DMS114 treated with DMSO at 0.1 percent for 48 hours (cell line): Measurements from ENCODE around the gene LIPJ.

Experiments
- DNase-seq: peaks from one replicate; lab custom pipeline; 2025; ENCODE audit not compliant: unreplicated experiment; lab: John Stamatoyannopoulos, UW

LIPJ gene

GRCh38 chr10:88586462-88586861 lies at the start of gene LIPJ:
TSS of gene LIPJ (plus strand) at chr10:88586762. CDS start at chr10:88590688, 3,926 bp downstream.
- no peak for DNase-seq

- DNase-seq: no peak
Observed at GRCh38 chr10:88537322-88537721, 49.2 kb upstream of the LIPJ start.

- DNase-seq: no peak
Observed at GRCh38 chr10:88538048-88538447, 48.5 kb upstream of the LIPJ start.

- DNase-seq: no peak
Observed at GRCh38 chr10:88540351-88540750, 46.2 kb upstream of the LIPJ start.

GRCh38 chr10:88541116-88541626 lies 45.4 kb upstream of the LIPJ start:
- DNase-seq: no peak

- no peak for DNase-seq
Observed at GRCh38 chr10:88542522-88542921, 44.0 kb upstream of the LIPJ start.

- DNase-seq: no peak
Observed at GRCh38 chr10:88544140-88544870, 42.3 kb upstream of the LIPJ start.

GRCh38 chr10:88545359-88545758 lies 41.2 kb upstream of the LIPJ start:
- DNase-seq: no peak

GRCh38 chr10:88546497-88546896 lies 40.1 kb upstream of the LIPJ start:
- no peak for DNase-seq

- no peak for DNase-seq
Observed at GRCh38 chr10:88551246-88551645, 35.3 kb upstream of the LIPJ start.

- DNase-seq: peak; percentile 38
Observed at GRCh38 chr10:88553116-88553752, 33.3 kb upstream of the LIPJ start.

- DNase-seq: no peak
Observed at GRCh38 chr10:88555190-88555908, 31.2 kb upstream of the LIPJ start.

- DNase-seq: no peak
Observed at GRCh38 chr10:88557256-88557655, 29.3 kb upstream of the LIPJ start.

- DNase-seq: no peak
Observed at GRCh38 chr10:88557658-88558057, 28.9 kb upstream of the LIPJ start.

- DNase-seq: no peak
Observed at GRCh38 chr10:88562152-88562551, 24.4 kb upstream of the LIPJ start.

GRCh38 chr10:88565072-88565471 lies 21.5 kb upstream of the LIPJ start:
- DNase-seq: peak; percentile 28

- no peak for DNase-seq
Observed at GRCh38 chr10:88582411-88582805, 4.2 kb upstream of the LIPJ start.

- peak; percentile 20 for DNase-seq
Observed at GRCh38 chr10:88582806-88583583, 3.6 kb upstream of the LIPJ start, which contains the start of gene RNLS. TSS of gene RNLS (minus strand) at chr10:88583318.

GRCh38 chr10:88583584-88583957 lies 3.0 kb upstream of the LIPJ start:
- DNase-seq: no peak

- no peak for DNase-seq
Observed at GRCh38 chr10:88592381-88592780, 5.8 kb downstream of the LIPJ start.

GRCh38 chr10:88592906-88593305 lies 6.3 kb downstream of the LIPJ start:
- no peak for DNase-seq
